ENCODE measurements around the gene CACNA1C.

Gene CACNA1C

GRCh38 chr12:2673966-2674810 lies 621.4 kb downstream of the CACNA1C start:
- TF ChIP-seq CTCF (IDR thresholded peaks at IDR 0.05; ENCODE audit: insufficient read depth, low read depth, low read length, missing control alignments), result no peak
- no peak for DNase-seq (ENCODE audit: low read depth)
- no peak overlapping the region for H3K4me3 ChIP-seq (ENCODE audit: low read length)

GRCh38 chr12:2675776-2676175 lies 623.0 kb downstream of the CACNA1C start:
- no peak for TF ChIP-seq CTCF (IDR thresholded peaks at IDR 0.05; ENCODE audit: insufficient read depth, low read depth, low read length, missing control alignments)
- DNase-seq (ENCODE audit: low read depth), result no peak

GRCh38 chr12:2677142-2677880 lies 624.5 kb downstream of the CACNA1C start:
- DNase-seq (ENCODE audit: low read depth), result no peak
- no peak for TF ChIP-seq CTCF (IDR thresholded peaks at IDR 0.05; ENCODE audit: insufficient read depth, low read depth, low read length, missing control alignments)
- H3K4me3 ChIP-seq (ENCODE audit: low read length), result no peak overlapping the region

More at GRCh38 chr12:2675776-2676175, 623.0 kb downstream of the CACNA1C start:
- no peak overlapping the region for H3K4me3 ChIP-seq (ENCODE audit: low read length)

GRCh38 chr12:2678426-2678825 lies 625.6 kb downstream of the CACNA1C start:
- no peak overlapping the region for H3K4me3 ChIP-seq (ENCODE audit: low read length)

GRCh38 chr12:2679068-2679815 lies 626.5 kb downstream of the CACNA1C start:
- DNase-seq (ENCODE audit: low read depth), result no peak
- no peak overlapping the region for H3K4me3 ChIP-seq (ENCODE audit: low read length)
- no peak for TF ChIP-seq CTCF (IDR thresholded peaks at IDR 0.05; ENCODE audit: insufficient read depth, low read depth, low read length, missing control alignments)

More at GRCh38 chr12:2678426-2678825, 625.6 kb downstream of the CACNA1C start:
- TF ChIP-seq CTCF (IDR thresholded peaks at IDR 0.05; ENCODE audit: insufficient read depth, low read depth, low read length, missing control alignments), result no peak
- no peak for DNase-seq (ENCODE audit: low read depth)

- TF ChIP-seq CTCF (IDR thresholded peaks at IDR 0.05; ENCODE audit: insufficient read depth, low read depth, low read length, missing control alignments), result no peak
- no peak for DNase-seq (ENCODE audit: low read depth)
- no peak overlapping the region for H3K4me3 ChIP-seq (ENCODE audit: low read length)
Observed at GRCh38 chr12:2679816-2680675, 627.3 kb downstream of the CACNA1C start.

All from epithelial cell of esophagus (primary cell).